Erythroblast (primary cell): ENCODE data around the gene SMARCD3.

Source experiments
- GATA1 ChIP-seq: IDR thresholded peaks from 2 replicates; pipeline ENCODE4 v1.6.1; 2011; ENCODE audit warnings: low read depth, mild to moderate bottlenecking, control low read depth, low read length, moderate library complexity
- POLR2A ChIP-seq: IDR thresholded peaks from 2 replicates; pipeline ENCODE4 v1.6.1; 2011; ENCODE audit warnings: mild to moderate bottlenecking, low read length

GRCh38 chr7:151249034-151249731 is 689 bp upstream of the SMARCD3 start:
- TF ChIP-seq POLR2A (no peak), GATA1 (no peak)
